Neuron (in vitro differentiated cells): ENCODE data around the gene ZFYVE28.

Experiments
- H2AFZ ChIP-seq: one replicate; pipeline ENCODE4 v1.6.1; 2013; ENCODE audit warnings: low read depth, mild to moderate bottlenecking, inconsistent platforms, low read length, moderate library complexity
- H3K27me3 ChIP-seq: one replicate; pipeline ENCODE4 v1.6.1; 2013; ENCODE audit warnings: low read length; ENCODE audit not compliant: insufficient read depth
- H3K36me3 ChIP-seq: one replicate; pipeline ENCODE4 v1.6.1; 2013; ENCODE audit warnings: low read length; ENCODE audit not compliant: insufficient read depth
- H3K4me1 ChIP-seq: one replicate; pipeline ENCODE4 v1.6.1; 2013; ENCODE audit warnings: low read length; ENCODE audit not compliant: insufficient read depth
- H3K4me3 ChIP-seq: 2 replicates; pipeline ENCODE4 v1.5.1; 2013; ENCODE audit warnings: mild to moderate bottlenecking, low read length, moderate library complexity
- H3K9me3 ChIP-seq: one replicate; pipeline ENCODE4 v1.6.1; 2013; ENCODE audit warnings: low read length

The ZFYVE28 gene

GRCh38 chr4:2339458-2340271 lies 78.8 kb downstream of the ZFYVE28 start:
- Histone ChIP-seq H3K4me3 (no peak overlapping the region), H2AFZ (no peak overlapping the region), H3K27me3 (peaks cover 6% of the 10 kb centered on the region), H3K9me3 (no peaks in the 10 kb centered on the region), H3K4me1 (no peaks in the 10 kb centered on the region), H3K36me3 (no peaks in the 10 kb centered on the region)

DNA sequence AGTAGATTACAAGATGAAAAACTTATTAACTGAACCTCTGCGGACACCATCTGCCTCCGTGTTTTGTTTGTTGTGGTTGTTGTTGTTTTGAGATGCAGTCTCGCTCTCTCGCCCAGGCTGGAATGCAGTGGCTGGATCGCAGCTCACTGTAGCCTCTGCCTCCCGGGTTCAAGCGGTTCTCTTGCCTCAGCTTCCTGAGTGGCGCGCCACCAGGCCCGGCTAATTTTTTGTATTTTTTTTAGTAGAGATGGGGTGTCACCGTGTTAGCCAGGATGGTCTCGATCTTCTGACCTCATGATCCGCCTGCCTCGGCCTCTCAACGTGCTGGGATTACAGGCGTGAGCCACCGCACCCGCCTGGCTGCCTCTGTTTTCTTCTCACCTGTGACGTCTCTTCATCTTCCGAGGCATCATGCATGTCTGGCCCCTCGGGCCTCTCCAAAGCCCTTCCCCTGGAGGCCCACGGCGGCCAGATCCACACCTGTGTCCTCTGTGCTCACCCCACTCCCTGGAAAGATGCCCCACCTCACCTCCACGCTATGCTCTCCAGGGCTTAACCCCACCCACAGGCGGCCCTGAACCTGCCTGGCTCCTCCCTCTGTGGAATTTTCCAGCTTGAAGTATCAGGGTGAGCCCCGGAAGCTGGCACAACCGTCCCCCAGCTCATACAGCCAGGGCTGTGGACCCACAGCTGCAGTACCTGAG lies 79.5 kb downstream of the ZFYVE28 start:
- peaks cover 6% of the 10 kb centered on the region for H3K27me3 ChIP-seq
- H3K4me3 ChIP-seq: no peak overlapping the region
- no peaks in the 10 kb centered on the region for H3K36me3 ChIP-seq
- H3K4me1 ChIP-seq: no peaks in the 10 kb centered on the region
- H3K9me3 ChIP-seq: no peaks in the 10 kb centered on the region
- H2AFZ ChIP-seq: no peak overlapping the region

- Histone ChIP-seq H3K27me3 (peaks cover 6% of the 10 kb centered on the region), H2AFZ (no peak overlapping the region), H3K4me3 (no peak overlapping the region), H3K36me3 (no peaks in the 10 kb centered on the region), H3K4me1 (no peaks in the 10 kb centered on the region), H3K9me3 (no peaks in the 10 kb centered on the region)
Observed at GRCh38 chr4:2337896-2338295, 80.5 kb downstream of the ZFYVE28 start.

- no peaks in the 10 kb centered on the region for H3K9me3 ChIP-seq
- H2AFZ ChIP-seq: no peak overlapping the region
- H3K27me3 ChIP-seq: peaks cover 6% of the 10 kb centered on the region
- no peaks in the 10 kb centered on the region for H3K36me3 ChIP-seq
- H3K4me3 ChIP-seq: no peak overlapping the region
- no peaks in the 10 kb centered on the region for H3K4me1 ChIP-seq
Observed at GRCh38 chr4:2337131-2337723, 81.2 kb downstream of the ZFYVE28 start.

DNA sequence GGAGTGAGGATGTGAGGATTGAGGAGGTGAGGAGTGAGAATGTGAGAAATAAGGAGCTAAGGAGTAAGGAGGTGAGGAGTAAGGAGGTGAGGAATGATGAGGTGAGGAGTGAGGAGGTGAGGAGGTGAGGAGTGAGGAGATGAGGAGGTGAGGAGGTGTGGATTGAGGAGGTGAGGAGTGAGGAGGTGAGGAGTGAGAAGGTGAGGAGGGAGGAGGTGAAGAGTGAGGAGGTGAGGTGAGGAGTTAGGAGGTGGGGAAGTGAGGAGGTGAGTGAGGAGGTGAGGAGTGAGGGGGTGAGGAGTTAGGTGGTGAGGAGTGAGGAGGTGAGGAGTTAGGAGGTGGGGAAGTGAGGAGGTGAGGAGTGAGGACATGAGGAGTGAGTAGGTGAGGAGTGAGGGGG lies 81.8 kb downstream of the ZFYVE28 start:
- H3K4me3 ChIP-seq: no peak overlapping the region
- no peak overlapping the region for H2AFZ ChIP-seq
- no peaks in the 10 kb centered on the region for H3K4me1 ChIP-seq
- no peaks in the 10 kb centered on the region for H3K36me3 ChIP-seq
- H3K27me3 ChIP-seq: peaks cover 3% of the 10 kb centered on the region
- H3K9me3 ChIP-seq: no peaks in the 10 kb centered on the region

- Histone ChIP-seq H3K36me3 (no peaks in the 10 kb centered on the region), H3K4me3 (no peak overlapping the region), H3K4me1 (no peaks in the 10 kb centered on the region), H3K27me3 (peaks cover 3% of the 10 kb centered on the region), H2AFZ (no peak overlapping the region), H3K9me3 (no peaks in the 10 kb centered on the region)
Observed at GRCh38 chr4:2335729-2336101, 82.7 kb downstream of the ZFYVE28 start.

DNA sequence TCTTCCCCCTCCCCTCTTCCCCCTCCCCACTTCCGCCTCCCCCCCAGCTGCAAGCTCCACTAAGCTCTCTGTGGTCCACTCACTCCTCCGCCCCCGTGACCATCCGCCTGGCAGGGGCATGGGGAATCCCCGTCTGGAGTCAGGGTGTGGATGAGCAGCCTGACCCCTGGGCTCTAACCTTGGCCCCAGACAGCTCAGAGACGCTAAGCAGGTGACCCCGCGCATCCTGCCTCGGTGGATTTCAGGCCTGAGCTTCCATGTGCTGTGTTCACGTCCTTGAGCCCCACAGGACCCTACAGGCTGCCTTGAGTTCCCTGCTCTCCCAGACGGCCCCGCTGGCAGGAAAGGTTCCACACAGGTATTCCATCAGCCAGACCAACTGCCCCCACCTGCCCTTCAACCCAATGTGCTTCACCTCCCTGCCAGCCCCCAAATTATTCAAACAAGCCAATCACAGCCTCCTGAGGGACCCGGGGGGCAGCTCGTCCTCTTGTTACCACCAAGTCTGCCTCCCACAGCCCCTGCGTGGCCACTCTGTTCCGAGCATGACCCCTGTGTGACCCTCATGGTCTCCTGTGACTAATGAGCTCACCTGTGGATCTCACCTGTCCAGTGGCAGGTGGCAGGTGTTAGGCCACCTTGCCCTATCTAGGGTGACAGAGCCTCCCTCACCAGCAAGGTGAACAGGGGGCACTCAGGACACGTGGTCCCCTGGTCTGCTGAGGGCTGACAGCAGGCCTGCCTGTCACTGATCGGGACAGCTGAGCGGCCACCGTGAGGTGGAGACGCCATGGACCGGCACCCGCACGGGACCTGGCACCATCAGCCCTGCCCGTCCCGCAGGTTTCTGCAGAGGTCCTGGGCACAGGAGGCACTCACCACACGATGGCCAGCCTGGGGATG lies 83.4 kb downstream of the ZFYVE28 start:
- no peak overlapping the region for H2AFZ ChIP-seq
- H3K36me3 ChIP-seq: no peaks in the 10 kb centered on the region
- no peaks in the 10 kb centered on the region for H3K9me3 ChIP-seq
- no peak overlapping the region for H3K4me3 ChIP-seq
- H3K4me1 ChIP-seq: no peaks in the 10 kb centered on the region
- H3K27me3 ChIP-seq: peaks cover 6% of the 10 kb centered on the region

DNA sequence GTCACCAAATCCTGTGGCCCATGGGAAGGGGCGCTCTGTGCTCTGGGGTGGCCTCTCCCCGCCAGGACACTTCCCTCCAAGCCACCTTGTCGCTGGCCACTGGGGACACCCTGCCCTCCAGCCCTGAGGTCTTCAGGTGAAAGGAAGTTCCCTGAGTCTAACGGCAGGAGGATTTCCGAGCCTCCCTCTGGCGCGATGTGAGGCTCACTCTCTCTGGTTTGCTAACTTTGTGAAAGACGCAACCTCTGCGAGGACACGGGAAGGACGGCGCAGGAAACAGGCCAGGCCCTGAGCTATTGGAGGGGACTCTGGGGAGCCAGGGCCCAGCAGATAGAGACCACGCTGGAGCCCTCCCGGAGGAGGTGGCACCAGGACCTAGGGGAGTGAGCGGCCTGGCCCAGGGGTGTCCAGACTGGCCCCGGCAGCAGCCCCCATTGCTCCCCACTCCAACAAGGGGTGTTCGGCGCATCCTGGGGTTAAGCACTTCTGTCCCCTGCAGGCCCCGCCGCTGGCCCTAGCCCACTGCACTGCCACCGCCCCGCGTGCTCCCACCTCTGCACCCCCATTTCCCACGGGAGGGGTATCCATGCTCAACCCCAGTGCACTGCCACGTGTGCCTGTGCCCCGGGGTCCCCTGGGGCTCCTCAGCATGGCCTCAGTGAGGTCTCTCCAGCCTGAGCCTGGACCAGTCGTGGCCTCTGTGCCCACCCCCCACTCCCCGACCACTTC lies 84.4 kb downstream of the ZFYVE28 start:
- Histone ChIP-seq H3K36me3 (no peaks in the 10 kb centered on the region), H2AFZ (no peak overlapping the region), H3K9me3 (no peaks in the 10 kb centered on the region), H3K27me3 (peaks cover 6% of the 10 kb centered on the region), H3K4me3 (no peak overlapping the region), H3K4me1 (no peaks in the 10 kb centered on the region)

- H2AFZ ChIP-seq: no peak overlapping the region
- no peaks in the 10 kb centered on the region for H3K36me3 ChIP-seq
- no peaks in the 10 kb centered on the region for H3K9me3 ChIP-seq
- peaks cover 6% of the 10 kb centered on the region for H3K27me3 ChIP-seq
- no peaks in the 10 kb centered on the region for H3K4me1 ChIP-seq
- H3K4me3 ChIP-seq: no peak overlapping the region
Observed at GRCh38 chr4:2333356-2333841, 85.0 kb downstream of the ZFYVE28 start.

GRCh38 chr4:2332976-2333319 lies 85.5 kb downstream of the ZFYVE28 start:
- Histone ChIP-seq H3K9me3 (no peaks in the 10 kb centered on the region), H3K36me3 (no peaks in the 10 kb centered on the region), H3K4me3 (no peak overlapping the region), H3K27me3 (peaks cover 6% of the 10 kb centered on the region), H2AFZ (no peak overlapping the region), H3K4me1 (no peaks in the 10 kb centered on the region)

GRCh38 chr4:2332201-2332975 lies 86.1 kb downstream of the ZFYVE28 start:
- no peak overlapping the region for H3K4me3 ChIP-seq
- H3K4me1 ChIP-seq: no peaks in the 10 kb centered on the region
- no peaks in the 10 kb centered on the region for H3K9me3 ChIP-seq
- H2AFZ ChIP-seq: no peak overlapping the region
- H3K27me3 ChIP-seq: peaks cover 6% of the 10 kb centered on the region
- H3K36me3 ChIP-seq: no peaks in the 10 kb centered on the region
